NOMO-1 treated with DMSO at 0.1 percent for 48 hours (cell line): ENCODE results near the gene CDK2AP2.
"Not testable (repeated sequence)": the region's sequence is repeated elsewhere in the genome, so short reads cannot be mapped to it uniquely, and the experiment has no call there.

Source experiments
- DNase-seq: peaks from one replicate; lab custom pipeline; 2025; ENCODE audit not compliant: unreplicated experiment; lab: John Stamatoyannopoulos, UW

CDK2AP2 gene

GRCh38 chr11:67468056-67468455 is 39.9 kb downstream of the CDK2AP2 start:
- DNase-seq = no peak

GRCh38 chr11:67466962-67467771 is 40.8 kb downstream of the CDK2AP2 start:
- no peak for DNase-seq

GRCh38 chr11:67466367-67466766 is 41.6 kb downstream of the CDK2AP2 start:
- DNase-seq = no peak

GRCh38 chr11:67465530-67465929 is 42.4 kb downstream of the CDK2AP2 start:
- DNase-seq = not testable (repeated sequence)

- DNase-seq = no peak
Observed at GRCh38 chr11:67465189-67465510, 42.8 kb downstream of the CDK2AP2 start.

- DNase-seq = peak; percentile 90
Observed at GRCh38 chr11:67464411-67465188, 43.4 kb downstream of the CDK2AP2 start.

GRCh38 chr11:67463680-67464410 is 44.1 kb downstream of the CDK2AP2 start:
- DNase-seq = peak; percentile 83

GRCh38 chr11:67463186-67463585 is 44.8 kb downstream of the CDK2AP2 start:
- DNase-seq = no peak

- no peak for DNase-seq
Observed at GRCh38 chr11:67458266-67458665, 49.7 kb downstream of the CDK2AP2 start.

- no peak for DNase-seq
Observed at GRCh38 chr11:67457453-67457852, 50.5 kb downstream of the CDK2AP2 start.
